GM21447 (cell line): ENCODE measurements around the gene VAMP7.
"Not testable (repeated sequence)": the region's sequence is repeated elsewhere in the genome, so short reads cannot be mapped to it uniquely, and the experiment has no call there.

ENCODE experiments used
- ATAC-seq: cut with Tn5 transposase; IDR thresholded peaks from one replicate; pipeline ENCODE4 v1.9.1; 2021; ENCODE audit not compliant: unreplicated experiment

VAMP7 gene

GRCh38 chrX:155881158-155881993 lies at the start of gene VAMP7:
VAMP7 (plus strand) TSS chrX:155881345; CDS start chrX:155889467, 8,122 bp downstream.
- ATAC-seq: peak; percentile 85

- ATAC-seq: no peak
Observed at GRCh38 chrX:155841232-155841631, 39.9 kb upstream of the VAMP7 start.

DNA sequence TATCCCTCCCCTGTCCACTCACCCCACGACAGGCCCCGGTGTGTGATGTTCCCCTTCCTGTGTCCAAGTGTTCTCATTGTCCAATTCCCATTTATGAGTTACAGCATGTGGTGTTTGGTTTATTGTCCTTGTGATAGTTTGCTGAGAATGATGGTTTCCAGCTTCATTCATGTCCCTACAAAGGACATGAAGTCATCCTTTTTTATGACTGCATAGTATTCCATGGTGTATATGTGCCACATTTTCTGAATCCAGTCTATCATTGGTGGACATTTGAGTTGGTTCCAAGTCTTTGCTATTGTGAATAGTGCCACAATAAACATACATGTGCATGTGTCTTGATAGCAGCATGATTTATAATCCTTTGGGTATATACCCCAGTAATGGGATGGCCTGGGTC lies 29.4 kb upstream of the VAMP7 start:
- ATAC-seq: not testable (repeated sequence)

DNA sequence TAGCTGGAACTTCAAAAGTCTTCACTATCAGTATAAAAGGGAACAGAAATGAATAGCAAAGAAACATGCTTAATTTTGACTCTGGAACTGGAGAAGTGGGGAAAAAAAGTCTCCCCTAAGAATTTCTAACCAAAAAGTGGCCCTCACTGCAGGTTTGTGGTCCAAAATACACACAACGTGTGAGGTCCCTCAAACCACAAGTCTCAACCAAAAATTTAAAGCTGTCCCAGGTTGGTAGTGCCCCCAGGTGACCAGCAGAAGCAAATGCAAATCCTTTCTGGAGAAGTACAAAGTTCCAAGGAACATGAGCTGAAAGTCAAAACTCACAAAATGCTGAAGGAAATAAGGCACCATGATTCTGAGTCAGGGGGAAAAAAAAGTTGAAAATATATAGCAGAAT lies 23.6 kb upstream of the VAMP7 start:
- ATAC-seq: no peak

DNA sequence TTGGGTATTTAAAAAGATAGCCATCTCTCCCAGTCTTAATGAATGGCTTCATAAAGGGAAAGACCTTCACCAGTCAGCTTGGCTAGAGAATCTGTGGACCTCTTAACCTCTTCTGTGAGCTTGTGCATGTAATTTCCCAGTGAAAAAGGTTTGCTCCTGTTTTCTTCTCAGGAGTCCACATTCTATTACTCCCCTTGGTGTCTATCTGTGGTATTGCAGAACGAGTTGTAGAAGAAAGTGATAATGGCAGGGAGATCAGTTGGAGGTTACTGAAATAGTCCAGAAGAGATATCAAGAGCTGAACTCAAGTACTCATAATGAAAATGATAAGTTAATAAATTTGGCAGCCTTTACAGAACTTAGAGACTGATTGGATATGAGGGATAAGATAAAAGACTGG lies 16.5 kb upstream of the VAMP7 start:
- ATAC-seq: no peak

GRCh38 chrX:155865193-155865592 lies 16.0 kb upstream of the VAMP7 start:
- no peak for ATAC-seq

DNA sequence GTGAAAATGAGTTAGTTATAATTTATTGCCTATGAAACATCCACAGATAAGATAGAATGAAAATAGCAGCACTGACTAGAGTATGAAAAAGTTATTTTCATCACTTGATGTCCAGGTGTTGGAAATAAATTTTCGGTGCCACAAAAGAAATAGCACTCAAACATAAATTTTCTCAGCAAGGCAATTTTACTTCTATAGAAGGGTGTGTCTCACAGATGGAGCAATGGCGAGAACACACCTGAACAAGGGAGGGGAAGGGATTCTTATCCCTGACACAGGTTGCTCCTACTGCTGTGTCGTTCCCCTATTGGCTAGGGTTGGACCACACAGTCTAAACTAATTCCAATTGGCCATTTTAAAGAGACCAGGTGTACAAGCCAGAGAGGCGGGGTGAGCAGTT lies 13.3 kb upstream of the VAMP7 start:
- no peak for ATAC-seq

- ATAC-seq: no peak
Observed at GRCh38 chrX:155870958-155871357, 10.2 kb upstream of the VAMP7 start.

DNA sequence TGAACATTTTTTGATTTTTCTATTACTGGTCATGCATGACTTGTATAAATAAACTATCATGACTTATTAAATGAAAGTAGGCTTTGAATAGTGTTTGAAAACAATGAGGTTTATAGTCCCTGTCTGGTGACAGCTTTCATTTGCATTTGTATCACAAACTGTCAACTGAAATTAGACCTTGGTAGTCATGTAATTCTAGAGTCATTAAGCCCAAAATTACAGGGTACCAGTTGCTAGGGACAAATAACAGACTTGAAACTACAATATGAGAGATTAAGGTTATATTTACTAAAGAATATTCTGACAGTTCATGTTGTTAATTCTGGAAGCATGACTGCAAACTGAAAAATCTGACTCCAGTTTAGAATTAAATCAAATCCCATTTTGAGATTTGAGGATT lies 9.2 kb upstream of the VAMP7 start:
- no peak for ATAC-seq

- no peak for ATAC-seq
Observed at GRCh38 chrX:155873188-155873587, 8.0 kb upstream of the VAMP7 start.

DNA sequence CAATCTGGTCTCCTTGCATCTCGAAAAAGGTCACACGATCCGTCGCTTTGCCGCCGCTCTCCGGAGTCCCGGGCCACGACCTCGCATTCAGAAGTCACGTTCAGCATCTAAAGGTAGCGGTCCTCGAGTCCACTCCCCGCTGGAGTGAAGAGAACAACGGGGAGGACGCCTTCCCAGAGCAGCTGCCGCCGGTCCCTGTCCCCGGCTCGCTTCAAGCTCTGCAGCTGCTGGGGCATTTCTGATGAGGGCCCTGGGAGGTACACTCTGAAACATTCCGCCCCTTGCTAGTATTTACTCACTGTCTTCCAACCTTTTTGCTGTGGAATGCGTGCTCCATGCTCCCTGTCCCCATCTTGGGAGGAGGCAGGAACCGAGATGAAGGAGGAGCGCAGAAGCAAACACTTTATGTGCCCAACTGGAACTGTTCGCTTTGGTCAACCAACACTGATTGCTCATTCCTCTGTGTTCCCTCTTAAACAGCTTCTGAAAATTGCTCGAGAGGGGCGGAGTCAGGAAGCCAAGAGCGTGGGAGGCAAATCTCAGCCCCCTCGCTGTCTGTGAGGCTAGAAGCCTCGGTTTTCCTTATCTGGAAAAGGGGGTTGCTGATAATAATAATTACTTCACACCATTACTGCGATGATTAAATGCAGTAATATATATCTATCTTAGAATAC lies 6.4 kb upstream of the VAMP7 start:
- ATAC-seq: no peak

DNA sequence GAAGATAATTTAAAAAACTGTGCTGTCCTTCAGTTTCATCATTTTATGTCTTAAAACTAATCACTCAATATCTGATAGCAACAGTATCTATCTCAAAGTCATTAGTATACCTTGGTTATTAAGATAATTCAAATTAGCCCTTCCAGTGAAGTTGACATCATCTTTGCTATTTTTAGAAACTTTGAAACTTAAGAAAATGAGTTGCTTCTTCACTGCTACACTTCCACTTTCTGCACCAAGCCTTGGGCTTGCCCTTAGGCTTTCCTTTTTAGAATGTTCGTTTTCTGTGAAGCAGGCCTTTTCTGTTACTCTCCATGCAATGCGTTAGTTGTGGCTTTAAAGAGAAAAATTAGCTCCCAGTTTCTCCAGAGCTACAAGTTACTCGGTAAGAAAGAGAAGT lies 4.4 kb upstream of the VAMP7 start:
- ATAC-seq: peak; percentile 41

DNA sequence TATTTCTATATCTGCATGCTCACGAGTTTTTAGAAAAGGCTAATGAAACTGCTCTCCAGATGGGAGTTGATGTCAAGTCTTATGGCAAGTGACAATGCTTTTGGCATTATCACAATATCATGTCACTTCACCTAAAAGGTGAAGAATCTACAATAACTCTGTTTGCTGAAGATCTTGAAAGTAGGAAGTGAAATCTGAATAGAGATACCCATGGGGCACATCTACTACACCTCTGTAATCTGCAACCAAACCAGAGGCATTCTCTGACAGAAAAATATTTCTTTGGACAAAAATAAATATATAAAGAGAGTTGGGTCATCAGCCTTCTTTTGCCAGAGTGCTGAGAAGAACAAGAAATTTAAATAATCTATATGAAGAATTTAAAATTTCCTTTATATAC lies 3.9 kb upstream of the VAMP7 start:
- ATAC-seq: no peak

GRCh38 chrX:155880586-155881157 lies 473 bp upstream of the VAMP7 start:
- ATAC-seq: peak; percentile 19

- ATAC-seq: no peak
Observed at GRCh38 chrX:155886409-155886808, 5.3 kb downstream of the VAMP7 start.

DNA sequence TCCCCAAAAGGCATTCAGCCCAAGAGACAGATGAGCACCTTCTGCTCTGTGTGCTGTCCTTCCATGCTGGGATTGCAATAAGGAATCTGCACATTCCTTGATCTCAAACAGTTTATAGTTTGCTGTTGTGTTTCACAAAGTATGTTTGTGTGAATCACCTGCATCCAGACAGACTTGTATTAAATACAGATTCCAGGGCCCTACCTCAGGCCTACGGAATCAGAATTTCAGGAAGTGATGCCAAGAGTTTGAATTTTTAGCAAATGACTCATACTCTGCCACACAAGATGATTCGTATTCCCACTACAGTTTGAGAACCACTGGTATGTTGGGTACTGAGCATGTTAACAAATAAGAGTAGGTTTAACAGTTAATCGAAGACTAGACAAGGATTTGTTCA lies 7.0 kb downstream of the VAMP7 start:
- ATAC-seq: no peak

- ATAC-seq: no peak
Observed at GRCh38 chrX:155889328-155889727, 8.2 kb downstream of the VAMP7 start.

- no peak for ATAC-seq
Observed at GRCh38 chrX:155891446-155892210, 10.5 kb downstream of the VAMP7 start.

DNA sequence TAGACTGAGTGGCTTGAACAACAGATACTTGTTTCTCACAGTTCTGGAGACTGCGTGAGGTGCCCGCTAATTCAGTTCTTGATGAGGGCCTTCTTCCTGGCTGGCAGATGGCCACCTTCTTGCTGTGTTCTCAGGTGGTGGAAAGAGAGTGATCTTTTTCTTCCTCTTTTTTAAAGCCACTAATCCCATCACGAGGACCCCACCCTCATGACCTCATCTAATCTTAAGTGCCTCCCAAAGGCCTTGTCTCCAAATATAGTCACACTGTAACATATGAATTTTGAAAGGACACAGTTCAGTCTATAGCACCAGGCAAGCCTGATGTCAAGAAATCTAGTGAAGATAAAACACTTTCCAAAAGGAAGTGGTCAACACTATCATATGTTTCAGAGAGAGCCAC lies 12.4 kb downstream of the VAMP7 start:
- no peak for ATAC-seq

DNA sequence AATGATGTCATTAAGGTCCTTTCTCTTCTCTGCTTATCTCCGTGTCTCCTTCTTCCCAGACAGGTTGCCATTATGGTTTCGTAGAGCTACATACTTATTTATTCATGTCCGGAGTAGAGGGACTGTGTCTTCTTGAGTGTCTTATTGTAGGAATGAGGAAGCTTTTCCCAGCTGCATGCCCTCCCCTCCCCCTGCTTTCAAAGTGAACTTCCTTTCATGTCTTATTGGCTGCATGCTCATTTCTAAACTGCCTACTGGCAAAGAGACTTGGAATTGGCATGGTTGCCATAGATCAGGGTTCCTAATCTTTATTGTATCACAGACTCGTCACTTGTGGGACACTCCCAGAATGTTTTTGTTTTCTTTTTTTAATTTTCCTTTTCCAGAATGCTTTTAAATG lies 15.4 kb downstream of the VAMP7 start:
- ATAC-seq: no peak

- ATAC-seq: no peak
Observed at GRCh38 chrX:155899366-155899765, 18.2 kb downstream of the VAMP7 start.
